ENCODE data around the gene CCDC93. TPM values are rescaled to one million over a fixed set of nuclear protein-coding genes. Genes with fewer than 3 reads are reported as not detected.

Gene CCDC93
- total RNA-seq, 1 donor, result 10.2 TPM

DNA sequence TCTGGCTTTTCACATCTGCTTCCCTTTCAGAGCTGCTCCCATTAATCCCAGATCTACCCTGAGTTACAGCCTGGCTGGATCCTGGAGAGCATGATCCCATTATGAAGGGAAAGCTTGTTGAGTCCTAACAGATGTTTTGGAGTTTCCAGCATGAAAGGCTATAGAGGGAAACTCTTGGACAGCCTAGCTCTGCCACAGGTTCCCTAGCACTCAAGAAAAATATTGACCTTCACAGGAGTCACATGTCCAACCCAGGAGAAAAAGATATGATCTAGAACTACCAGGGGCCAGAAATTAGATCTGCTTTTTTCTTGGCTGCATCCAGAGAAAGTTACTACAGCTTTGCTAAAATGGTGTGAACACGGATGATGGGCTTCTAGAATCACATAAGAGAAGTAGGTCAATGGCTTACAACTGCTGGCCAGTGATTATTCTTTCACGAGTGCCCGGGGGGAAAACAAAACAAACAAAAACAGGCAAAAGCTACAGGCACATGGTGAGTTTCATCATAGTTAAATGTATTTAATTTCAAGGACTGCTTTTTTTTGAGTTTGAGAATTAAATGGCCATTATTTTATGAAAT lies 15.9 kb downstream of the CCDC93 start:
- DNase-seq (ENCODE audit: low read depth in 2 of 3, low spot score in 2 of 3), result no peak

DNA sequence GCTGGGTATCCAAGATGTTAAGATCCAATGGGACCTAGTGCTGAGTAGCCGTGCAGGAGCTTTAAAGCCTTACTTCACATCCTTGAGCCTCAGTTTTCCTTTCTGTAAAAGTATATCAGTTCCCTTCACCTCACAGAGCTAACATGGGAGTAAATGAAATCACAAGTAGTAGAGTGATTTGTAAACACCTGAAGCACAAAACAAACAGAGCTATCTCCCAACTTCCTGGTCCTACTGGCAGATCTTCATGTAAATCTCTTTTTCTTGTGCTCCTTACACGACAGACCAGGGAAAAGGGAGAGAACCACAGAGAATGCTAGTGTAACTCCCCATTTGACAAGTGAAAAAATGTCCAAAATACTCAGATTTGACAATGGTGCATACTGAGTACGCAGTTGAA lies 17.3 kb downstream of the CCDC93 start:
- DNase-seq (ENCODE audit: low read depth in 2 of 3, low spot score in 2 of 3), result no peak

DNA sequence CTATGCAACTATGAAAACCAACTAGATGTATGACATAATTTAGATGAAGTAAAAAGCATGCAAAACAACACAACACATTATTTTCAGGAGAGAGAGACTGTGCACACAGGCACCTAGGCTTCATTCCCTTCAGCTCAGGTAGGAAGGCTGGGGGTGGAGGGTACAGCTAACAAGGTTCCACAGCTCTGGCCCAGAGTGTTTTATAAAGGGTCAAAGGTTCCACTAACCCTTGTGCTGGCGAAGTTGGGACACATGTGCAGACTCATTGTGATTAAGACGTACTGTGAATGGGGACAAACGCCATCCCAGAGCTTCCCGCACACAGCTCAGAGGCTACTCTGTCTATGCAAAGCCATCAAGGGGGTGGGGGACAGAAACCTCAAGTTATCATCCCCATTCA lies 19.1 kb downstream of the CCDC93 start:
- DNase-seq (ENCODE audit: low read depth in 2 of 3, low spot score in 2 of 3), result no peak

DNA sequence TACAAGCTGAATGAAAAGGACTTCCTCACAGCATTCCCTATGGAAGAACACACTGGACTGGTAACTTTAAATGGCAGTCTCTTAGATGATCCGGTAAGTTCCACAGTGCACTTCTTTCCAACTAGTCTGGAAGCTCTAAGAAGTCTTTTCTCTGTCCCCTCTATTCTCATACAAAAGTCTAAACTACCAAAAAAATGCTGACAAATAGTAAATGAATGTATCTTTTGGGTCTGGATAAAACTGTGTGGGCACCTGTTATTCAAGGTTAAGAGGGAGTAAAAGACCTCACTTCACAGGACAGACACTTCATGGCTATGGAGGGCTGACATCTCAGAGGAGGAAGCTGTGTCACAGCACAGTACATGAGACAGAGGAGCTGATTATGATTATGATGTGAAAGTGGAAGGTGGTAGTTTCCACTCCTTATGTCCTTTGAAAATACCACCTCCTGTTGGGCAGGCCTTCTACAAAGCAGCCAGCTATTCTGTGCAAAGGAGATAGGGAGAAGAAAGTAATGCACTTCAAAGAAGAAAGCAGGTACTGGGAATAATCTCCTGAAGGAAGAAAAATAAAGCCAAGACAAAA lies 23.9 kb downstream of the CCDC93 start:
- DNase-seq (ENCODE audit: low read depth in 2 of 3, low spot score in 2 of 3), result no peak

DNA sequence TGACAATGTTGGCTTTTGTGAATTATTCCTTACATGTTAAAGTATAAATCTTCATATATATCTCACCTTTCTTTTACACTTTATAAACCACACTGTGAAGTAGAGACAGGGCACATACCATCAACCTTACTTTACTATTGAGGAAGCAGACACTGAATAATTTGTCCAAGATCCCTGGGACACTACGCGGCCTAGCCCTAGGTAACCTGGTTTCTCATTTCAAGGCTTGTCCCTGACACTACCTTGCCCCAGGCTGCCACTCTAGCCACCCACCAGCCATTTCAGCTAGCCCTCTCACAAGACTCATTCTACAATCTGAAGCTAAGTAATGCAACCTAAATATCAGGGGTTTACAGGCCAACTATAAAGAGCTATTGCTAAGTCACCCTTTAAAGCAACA lies 26.7 kb downstream of the CCDC93 start:
- no peak for DNase-seq (ENCODE audit: low read depth in 2 of 3, low spot score in 2 of 3)

DNA sequence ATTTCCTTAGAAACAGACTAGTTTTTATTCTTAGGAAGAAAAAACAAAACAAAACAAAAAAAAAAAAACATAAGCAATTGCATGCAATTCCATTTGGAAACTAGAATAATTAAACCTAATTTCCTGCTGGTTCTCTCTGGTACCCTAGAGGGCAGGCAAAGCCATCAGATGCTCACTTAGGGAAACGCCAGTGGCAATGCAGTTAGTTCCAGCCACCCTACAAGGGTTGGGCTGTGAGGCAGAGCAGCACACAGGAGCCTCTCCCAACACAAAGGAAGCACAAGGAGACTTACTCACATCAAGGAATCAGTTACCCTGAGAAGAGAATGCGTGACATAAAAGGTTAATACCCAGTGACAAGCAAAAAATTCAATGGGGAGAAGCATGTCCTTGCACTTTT lies 28.8 kb downstream of the CCDC93 start:
- no peak for DNase-seq (ENCODE audit: low read depth in 2 of 3, low spot score in 2 of 3)

DNA sequence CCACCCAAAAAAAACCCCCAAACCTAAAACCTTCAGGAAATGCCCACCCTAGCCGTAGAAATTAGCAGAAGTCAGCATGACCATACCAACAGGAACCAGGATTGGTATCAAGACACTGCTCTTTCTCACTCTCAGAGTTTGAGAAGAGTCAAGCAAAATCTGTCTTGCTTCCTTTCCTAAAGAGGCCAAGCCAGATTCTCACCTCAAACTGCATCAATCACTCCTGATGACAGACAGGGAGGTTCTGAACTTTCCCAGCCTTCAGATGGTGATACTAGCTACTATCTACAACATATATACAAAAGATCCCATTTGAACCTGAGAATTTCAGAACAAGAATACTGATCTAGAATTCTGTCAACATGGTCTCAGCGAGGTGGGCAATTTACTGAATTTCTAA lies 29.7 kb downstream of the CCDC93 start:
- no peak for DNase-seq (ENCODE audit: low read depth in 2 of 3, low spot score in 2 of 3)

DNA sequence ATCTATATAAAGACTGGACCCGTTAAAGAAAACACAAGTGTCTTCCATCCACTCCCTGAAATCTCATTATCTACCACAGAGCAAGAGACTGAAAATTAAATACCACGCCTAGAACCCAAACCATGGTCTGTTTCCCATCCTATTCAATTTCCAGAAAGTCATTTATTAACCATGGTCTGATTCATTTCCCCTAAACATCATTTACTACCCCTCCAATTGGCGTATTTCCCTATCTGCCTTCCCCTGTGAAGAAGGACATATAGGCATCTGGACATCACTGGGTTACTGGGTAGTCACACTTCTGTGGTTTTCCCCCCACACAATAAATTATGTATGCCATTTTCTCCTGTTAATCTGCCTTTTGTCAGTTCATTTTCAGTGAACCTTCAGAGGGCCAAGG lies 30.8 kb downstream of the CCDC93 start:
- DNase-seq (ENCODE audit: low read depth in 2 of 3, low spot score in 2 of 3), result no peak

DNA sequence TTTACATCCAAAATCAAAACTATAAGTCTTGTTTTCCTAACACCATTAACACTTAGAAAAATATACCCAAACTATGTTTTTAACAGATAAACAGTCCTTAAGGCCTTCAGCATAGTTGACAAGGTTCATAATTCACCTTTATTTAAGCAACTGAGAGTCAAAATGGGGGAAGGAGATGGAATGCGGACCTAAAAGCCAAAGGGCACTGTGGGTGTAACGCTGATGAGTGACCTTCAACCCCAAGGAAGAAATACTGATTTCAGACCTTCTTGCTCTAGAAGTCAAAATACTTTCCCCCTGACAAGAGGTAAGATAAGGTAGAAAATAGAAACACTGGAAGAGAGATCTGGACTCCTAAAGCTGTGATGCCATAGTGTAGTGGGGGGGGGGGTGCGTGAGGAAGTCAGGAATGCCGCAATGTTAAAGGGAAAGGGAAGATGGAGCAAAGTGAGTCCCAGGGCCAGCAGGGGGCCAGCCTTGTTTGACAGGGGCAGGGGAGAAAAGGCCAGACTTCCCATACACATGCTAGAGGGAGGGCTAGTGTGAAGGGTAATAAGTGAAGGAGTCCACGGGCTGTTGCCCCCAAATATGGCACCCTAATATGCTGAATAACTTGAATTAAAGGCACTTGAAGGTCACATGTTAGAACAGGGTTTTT lies 31.4 kb downstream of the CCDC93 start:
- DNase-seq (ENCODE audit: low read depth in 2 of 3, low spot score in 2 of 3), result no peak

DNA sequence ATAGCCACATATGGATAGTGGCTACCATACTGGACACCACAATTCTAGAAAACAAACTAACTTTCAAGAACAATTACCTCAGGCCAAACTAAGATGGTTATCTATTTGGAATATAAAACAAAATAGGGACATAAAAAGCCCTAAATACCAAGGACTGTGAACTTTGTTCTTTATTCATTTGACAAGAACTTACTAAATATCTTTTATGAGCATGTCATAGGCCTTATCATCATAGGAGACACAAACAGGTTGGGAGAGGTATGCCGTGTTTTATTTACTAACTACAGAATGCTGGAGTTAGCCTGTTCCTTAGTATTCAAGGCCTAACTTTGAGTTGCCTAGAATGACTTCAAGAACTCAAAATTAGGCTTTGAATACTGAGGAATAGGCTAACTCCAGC lies 32.1 kb downstream of the CCDC93 start:
- no peak for DNase-seq (ENCODE audit: low read depth in 2 of 3, low spot score in 2 of 3)

DNA sequence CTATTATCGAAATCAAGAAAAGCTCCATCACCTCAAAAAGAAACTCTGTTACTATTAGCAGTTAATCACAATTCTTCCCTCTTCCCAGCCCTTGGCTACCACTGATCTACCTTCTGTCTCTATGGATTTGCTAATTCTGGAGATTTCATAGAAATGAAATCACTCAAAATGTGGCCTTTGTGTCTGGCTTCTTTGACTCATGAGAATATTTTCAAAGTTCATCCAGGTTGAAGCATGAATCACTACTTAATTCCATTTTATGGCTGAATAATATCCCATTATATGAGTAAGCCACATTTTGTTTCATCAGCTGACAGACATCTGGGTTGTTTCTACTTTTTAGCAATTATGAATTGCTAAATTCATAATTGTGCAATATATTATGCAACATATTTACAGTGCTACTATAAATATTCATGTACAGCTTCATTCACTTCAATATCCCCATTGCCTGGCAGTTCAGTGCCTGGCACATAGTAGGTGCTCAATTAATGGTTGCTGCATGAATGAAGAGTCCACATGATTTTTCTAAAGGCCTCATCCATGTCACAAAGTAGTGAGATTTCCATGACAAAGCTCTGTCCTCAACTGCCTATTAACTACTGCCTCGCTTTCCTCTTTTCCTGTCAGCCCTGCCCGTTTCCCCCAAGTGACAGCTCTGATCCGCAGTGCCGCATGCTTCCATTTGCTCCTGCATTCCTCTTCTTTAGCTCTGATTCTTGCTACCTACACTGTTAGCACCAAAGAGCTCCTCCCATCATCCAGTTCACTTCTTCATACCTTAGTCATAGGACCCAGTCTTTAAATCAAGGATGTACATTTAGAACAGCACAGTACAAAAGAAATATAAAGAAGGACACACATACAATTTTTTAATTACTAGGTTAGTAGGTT lies 32.8 kb downstream of the CCDC93 start:
- DNase-seq (ENCODE audit: low read depth in 2 of 3, low spot score in 2 of 3), result no peak

DNA sequence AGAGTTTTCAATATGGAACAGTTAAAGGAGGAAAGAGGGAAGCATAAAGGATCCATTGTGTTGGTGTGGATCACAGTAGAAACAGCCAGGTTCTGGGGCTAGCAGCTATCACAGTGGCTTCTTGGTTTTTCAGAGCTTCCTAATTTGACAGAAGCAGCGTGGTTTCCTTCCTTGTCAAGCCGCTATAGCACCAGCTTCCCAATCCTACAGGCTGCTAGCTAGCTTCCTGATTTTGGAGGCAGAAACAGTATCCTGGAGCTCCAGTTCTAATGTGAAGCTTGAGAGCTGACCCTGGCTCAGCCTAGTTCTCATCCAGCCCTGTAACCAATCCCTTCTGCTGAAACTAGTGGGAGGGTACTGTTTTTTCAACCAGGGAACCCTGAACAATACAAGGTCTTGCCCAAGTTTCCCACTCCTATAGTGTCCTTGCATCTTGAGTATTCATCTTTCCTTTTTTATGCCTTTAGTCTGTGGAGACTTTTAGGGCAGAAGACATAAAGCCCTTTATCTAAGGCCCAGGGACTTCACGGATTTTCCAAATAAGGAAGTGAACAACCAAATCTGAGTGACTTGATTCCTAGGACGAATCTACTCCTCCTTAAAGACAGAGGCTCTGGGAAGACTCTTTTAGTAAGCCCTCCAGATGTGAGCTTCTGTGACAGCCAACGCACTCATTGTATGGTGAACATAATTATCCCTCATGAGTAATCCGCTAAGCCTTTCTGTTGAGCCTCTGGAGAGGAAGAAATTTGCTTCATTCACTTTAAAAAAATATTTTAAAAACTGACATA lies 33.8 kb downstream of the CCDC93 start:
- DNase-seq (ENCODE audit: low read depth in 2 of 3, low spot score in 2 of 3), result no peak

DNA sequence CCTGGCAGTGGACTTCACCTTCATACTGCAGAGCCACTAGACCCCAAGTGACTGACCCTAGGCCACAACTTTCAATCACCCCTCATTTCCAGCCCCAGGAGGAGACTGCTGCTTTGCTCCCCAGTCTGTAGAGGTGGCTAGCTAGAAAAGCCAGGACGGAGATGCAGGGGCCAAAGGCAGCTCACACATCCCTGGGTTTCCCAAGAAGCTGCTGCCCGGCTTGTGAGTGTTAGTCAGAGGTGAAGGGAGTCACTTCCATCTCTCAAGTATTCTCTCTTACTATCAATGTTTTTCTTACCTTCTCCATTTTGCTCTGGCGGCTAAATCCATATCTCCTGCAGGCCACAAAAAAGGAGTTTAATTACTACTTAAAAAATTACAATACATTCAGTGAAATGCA lies 36.2 kb downstream of the CCDC93 start:
- DNase-seq (ENCODE audit: low read depth in 2 of 3, low spot score in 2 of 3), result no peak

DNA sequence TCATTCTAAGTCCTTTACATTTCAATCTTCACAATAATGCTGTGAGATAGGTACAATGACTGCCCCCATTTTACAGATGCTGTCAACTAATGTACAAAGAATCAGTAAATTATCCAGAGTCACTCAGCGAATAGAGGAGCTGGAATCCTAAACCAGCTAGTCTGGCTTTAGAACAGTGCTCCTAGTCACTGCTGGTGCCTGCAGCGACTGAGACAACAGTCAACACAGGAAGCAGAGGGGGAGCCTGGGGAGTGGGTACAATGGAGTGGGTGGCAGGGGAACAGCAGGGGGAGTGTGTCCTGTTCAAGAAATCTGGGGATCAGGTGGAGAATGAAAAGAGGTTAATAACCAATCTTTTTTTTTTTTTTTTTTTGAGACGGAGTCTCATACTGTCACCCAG lies 37.3 kb downstream of the CCDC93 start:
- no peak for DNase-seq (ENCODE audit: low read depth in 2 of 3, low spot score in 2 of 3)

DNA sequence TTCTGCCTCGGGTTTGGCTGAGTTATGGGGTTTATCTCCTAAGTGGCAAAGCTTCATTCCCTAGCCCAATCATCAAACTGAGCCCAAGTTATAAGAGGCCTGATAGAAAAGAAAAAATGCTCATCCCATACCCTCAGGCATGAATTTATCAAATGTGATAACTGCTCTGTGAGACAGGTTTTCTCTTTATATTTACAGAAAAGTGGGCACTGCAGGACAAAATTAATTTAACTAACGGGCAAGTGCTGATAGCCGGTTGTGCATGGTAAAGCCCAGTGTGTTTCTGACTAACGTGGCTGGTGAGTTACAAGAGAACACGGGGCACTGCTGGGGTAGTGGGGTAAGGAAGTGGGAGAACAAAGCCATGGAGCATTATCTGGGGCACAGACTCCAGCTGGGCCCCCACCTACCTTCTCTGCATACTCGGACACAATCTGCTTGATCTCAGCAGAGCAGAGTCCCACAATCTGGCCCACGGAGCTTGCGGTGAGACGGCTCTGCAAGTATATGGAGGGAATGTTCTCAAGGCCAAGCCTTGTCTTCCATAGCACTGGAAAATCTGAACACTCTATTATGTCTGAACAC lies 40.3 kb downstream of the CCDC93 start:
- no peak for DNase-seq (ENCODE audit: low read depth in 2 of 3, low spot score in 2 of 3)

DNA sequence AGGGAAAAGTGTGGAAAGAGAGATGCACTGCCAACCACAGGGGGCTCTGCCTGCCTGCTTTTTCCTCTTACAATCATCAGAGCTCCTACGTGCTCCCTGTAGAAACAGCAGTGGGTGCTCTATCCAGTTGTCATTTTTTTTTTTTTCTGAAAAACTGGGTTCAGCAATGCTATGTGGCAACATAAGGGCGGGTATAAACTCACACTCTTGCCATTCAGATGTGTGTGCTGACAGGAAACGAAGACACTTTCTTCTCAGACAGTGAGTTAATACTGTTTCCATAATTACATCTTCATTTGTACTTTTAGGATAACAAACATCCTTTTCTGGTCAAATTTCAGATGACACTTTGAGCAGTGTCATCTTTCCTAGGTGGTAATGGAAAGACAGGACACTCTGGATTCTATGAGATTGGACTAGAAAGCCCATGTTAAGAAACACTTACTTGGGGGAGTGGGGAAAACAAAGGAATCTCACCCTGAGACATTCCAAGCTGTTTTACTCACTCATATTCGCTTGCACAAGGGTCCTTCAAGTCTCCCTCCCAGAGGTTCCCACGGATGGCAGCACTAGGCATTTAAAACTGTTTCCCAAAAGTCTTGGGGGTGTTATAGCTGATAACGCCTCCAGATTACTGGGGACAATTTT lies 41.3 kb downstream of the CCDC93 start:
- no peak for DNase-seq (ENCODE audit: low read depth in 2 of 3, low spot score in 2 of 3)

DNA sequence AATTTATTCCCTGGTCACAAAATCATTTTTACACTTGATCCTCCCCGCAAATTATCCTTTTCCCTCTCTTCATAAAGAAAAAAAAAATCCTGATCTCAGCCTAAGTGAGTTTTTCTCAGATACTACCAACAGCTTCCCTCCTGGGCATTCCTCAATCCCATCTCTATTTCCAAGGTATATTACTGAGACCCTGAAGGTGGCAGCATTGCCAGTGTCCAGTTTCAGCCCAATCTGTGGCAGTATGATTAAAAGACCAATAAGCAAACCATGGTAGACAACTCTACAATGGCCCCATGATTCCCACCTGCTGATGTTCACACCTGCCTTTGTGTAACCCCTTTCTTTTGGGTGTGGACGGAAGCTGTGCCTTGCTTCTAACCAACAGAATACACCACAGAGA lies 45.1 kb downstream of the CCDC93 start:
- DNase-seq (ENCODE audit: low read depth in 2 of 3, low spot score in 2 of 3), result no peak

DNA sequence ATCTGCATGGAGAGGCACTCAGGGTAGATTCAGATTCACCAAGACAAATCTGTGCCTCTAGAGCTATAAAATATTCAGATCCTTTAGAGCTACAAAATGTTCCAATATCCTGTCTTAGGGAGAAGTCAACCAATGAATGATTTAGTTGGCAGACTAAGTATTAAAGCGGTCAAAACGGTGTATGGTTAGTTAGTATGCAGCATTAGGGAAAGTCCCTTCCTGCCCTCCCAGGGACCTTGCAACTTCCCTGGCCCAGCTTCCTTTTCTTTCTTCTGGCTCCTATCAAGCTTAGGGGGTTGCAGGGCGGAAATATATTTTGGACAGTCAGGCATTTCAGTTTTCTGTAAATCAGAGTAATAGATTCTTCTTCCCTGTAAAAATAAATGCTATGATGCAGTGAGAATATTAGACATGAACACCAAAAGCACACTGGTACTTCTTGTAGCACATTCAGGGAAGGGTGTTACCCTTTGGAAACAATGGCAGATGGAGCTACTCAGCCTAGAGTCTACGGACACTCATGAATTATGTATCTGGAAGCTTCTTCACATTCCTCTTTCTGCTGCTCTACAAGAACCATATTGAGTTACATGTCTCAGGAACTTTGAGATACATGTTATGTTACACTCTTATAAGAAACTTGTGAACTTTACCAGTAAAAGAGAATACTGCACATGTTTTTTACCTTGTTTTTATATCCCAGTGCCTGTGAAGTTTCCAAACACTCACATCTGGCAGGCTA lies 45.7 kb downstream of the CCDC93 start:
- no peak for DNase-seq (ENCODE audit: low read depth in 2 of 3, low spot score in 2 of 3)

DNA sequence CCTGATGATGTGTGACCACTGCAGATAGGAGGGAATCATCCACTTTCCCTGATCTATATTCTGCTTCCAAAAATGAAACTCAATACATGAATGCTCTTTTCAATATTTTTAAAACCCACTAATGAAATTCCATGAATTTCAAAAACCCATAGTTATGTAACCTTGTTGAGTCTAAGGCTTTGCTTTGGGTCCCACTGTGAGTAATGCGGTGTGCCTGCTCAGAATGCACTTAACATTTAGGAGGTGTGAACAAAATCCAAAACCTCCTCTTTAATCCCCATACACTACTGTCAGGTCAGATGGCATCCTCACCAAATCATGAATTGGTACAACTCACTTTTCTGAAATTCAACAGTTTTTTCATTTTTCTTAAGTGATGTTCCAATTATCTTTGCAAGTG lies 50.4 kb downstream of the CCDC93 start:
- DNase-seq (ENCODE audit: low read depth in 2 of 3, low spot score in 2 of 3), result no peak

Data from hematopoietic multipotent progenitor cell (in vitro differentiated cells).